GM18502 (cell line): Measurements from ENCODE around the gene ELAVL4.

Source experiments
- ATAC-seq: cut with Tn5 transposase; IDR thresholded peaks from one replicate; pipeline ENCODE4 v1.9.1; 2021; ENCODE audit warnings: mild to moderate bottlenecking; ENCODE audit not compliant: unreplicated experiment, poor library complexity

ELAVL4 gene

DNA sequence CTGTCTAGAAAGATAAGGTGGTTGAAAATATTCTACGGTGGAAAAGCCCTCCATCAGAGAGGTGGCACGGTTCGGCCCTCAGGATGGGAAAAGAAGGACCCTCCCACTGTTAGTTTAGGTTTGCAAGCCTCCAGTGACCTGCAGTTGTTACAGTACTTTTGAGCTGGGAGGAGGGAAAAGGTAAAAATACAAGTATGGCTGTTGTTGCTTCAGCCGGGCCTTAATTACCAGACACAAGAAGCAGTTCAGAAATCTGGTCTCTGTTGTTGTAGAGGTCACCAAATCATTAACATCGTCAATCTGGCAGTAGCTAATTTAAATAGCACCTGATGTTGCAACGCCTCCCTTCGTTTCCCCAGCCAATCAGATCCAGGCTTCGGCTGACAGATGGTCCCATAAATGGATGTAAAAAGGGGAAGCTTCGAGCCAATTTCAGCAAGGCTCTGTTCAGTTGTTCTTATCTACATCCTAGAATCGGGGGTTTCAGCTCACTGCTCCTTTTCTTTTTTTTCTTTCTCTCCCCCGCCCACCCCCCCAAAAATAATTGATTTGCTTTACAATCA, at the start of gene ELAVL4:
Gene ELAVL4, plus strand, starts transcription at position 424 of the 563 bp plus-strand sequence. CDS start 270 bp downstream, outside the sequence.
- ATAC-seq, result no peak

DNA sequence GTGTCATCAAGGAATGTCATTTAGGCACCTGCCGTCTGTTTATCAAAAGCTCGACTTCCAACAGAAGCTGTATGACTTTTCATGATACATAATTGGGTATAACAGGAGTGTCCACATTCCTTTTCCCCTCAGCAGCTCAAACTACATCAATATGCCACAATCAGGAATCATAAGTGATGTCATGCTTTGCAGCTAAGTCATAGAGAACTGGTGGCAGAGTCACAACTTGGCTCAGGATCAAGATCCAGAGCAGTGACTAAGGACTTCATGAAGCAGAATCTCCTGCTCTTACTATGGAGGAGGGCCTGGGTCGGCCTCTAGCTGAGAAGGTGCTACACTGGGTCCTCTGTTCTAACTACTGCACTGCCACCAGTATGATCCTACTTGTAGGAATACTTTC, 48.4 kb upstream of the ELAVL4 start:
- no peak for ATAC-seq

DNA sequence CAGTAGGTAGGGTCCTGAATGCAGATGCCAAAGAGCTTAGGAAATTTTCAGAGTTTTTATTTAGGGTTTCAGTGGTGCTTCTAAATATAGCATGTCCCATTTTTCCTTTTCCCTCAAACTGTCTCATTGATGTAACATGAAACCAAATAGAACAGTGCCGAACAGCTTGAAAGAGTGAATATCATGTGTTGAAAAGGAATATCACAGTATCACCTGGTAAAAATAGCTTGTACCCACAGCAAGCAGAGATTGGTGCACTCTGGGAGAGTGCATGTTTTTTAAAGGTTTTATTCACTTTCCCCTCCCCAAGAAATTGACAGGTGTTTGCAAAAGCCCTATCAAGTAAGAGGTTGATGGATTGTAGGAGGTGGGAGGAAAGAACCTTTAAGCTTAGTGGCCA, 41.9 kb upstream of the ELAVL4 start:
- no peak for ATAC-seq

DNA sequence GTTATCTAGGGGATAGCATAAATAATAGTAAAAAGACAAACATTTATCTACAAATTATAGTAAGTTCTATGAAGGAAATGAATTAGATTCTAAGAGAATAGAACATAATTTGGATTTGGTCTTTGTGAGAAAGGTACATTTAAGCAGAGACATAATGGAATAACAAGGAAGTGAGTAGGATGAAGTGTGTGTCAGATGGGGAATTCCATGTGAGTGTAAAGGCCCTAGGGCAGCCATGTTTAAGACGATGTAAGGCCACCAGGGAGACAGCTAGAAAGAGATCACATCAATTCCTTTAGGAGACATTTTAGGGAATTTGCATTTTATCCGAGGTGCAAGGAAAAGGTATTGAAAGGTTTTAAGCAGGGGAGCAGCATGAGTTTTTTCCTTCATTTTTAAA, 33.8 kb upstream of the ELAVL4 start:
- no peak for ATAC-seq

DNA sequence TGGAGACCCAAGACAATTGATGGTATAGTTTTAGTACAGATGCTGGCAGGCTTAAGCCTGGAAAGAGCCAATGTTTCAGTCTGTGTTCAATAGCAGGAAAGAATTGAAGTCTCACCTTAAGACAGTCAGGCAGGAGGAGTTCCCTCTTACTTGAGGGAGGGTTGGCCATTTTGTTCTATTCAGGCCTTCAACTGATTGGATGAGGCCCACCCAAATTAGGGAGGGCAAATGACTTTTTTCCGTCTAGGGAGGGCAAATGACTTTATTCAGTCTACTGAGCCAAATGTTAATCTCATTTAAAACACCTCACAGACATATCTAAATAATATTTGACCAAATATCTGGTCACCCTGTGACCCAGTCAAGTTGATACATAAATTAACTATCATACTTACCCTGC, 31.4 kb upstream of the ELAVL4 start:
- no peak for ATAC-seq

DNA sequence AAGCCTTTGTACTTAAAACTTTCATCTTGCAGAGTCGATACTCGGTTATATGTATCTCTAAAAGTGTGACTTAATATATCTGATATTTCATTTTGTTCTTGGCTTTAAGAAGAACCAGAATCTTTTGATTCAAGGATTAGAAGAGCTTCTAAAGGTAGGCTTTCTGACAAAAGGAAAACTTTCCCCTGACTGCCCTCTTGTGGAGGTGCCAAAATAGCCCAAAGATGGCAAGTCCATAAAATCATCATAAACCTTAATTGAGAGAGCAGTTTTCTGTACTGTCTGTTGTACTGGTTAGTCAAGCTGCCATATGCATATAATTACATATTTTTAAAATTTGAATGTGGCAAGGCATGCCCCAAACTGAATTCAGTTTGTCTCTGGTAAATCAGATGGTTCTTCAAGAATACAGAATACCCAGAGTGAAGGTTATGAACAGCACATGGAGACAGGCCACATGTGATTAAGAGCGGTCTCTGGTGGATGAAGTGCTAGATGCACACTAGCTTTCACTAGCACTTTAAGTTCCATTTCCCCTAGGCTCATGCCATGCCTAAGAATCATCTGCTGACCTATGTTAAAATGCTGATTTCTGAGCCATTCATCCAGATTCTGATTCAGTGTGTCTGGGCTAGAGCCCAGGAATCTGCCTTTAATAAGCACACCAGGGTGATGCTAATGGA, 27.7 kb upstream of the ELAVL4 start:
- ATAC-seq, result no peak

DNA sequence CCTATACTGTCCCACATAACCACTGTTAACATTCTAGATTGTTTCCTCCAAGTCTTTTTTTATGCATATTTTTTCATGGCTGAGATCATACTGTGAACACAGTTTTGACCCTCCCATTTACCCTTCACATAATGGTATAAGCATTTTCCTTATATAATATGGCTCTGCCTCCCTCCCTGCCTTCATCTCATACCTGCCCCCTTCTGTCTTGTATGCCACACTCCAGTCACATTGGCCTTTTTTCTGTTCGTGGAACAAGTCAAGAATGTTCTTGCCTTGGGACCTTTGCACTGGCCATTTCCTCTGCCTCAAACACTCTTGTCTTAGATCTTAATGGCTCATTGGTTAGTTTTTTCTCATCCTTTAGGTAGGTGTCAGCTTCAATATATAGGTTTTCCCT, 24.3 kb upstream of the ELAVL4 start:
- ATAC-seq, result no peak

DNA sequence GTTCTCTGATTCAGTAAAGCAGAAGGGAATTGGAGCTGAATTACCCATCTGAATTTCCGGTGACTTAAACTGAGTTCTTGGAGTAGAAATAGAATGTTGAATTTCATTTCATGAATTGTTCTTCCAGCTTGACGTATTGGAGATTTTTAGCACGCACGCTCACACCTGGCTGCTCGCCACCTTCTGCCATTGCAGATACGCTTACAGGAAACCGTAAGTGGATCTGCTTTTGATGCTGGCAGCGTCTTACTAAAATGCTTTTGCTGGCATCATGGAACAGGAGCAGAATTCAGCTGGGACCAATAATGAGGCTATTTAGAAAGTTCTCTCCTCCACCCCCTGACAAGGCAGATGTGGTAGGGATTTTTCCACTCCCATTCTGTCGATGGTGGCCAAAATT, 17.7 kb upstream of the ELAVL4 start:
- ATAC-seq, result no peak

DNA sequence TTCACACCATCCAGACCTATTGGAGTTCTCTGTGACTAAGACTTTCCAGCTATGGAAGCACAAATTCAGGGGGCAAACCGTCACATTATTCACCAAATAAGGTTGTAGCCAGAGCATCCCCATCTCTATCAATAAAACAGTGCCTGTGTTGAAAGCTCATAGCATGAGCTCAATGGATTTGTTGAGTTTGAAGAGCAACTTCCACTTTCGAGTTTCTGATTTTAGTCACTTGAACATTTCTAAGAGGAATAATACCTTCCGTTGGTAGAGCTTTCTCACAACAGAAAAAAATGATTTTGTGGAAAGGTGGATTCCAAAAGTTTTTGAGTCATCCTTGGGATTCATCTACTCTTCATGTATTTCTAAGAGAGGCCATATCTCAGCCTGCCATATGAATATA, 13.0 kb upstream of the ELAVL4 start:
- ATAC-seq, result no peak

DNA sequence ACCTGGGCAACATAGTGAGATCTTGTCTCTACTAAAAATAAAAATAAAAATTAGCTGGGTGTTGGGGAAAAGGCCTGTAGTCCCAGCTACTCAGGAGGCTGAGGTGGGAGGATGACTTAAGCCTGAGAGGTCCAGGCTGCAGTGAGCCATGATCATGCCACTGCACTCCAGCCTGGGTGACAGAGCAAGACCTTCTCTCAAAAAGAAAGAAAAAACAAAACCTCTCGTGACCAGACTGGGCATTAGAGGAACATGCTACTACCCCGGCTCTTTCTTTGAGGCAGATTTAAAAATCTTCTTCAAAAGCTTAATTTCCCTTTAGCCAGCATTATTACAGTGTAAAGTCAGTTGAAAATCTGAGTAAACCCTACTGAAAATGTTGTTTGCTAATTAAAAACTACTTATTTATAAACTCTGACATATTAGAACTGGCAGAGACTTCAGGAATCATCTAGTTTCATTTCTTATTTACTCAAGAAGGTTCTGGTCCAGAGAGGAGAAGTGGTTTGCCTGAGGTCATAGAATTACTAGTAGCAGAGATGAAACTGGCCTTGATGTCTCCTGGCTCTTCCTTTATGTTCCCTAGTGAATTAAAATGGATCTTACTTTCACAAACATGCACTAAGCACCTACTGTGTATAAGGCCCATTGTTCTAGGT, 11.6 kb upstream of the ELAVL4 start:
- no peak for ATAC-seq

DNA sequence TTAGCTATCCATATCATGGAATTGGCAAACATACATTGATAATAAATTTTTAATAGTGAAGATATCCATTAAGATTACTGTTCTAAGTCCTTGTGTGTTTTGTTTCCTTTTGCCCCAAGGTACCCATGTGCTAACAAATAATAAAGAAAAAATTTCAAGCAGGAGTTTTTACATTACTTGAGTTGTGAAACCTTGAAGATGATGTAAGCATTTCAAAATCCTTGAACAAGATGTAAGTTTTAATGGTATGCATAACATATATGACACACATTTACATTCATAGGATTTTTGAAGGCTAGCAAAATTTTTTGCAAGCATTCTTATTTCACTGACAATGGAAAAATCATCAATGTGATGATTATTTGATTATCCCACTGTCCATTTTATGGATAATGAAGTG, 10.9 kb upstream of the ELAVL4 start:
- no peak for ATAC-seq

DNA sequence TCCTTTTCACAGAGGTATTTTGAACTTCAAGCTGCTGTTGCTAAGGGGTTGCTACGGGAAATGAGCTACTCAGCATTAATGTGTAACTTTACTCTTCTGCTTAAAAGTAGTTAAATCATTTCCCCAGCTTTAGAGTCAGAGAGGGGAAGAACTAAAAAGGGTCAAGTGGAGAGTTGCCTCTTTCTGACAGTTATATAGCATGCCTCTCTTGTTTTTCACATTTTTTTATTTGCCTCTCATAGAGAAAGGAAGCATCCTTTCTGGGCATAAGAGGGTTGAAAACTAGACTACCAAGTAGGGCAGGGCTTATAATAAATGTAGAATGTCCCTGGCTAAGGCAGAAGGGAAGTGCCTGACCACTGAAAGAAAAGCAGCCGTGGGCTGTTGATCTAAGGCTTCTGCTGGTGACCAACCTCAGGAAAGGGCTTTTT, 10.1 kb upstream of the ELAVL4 start:
- no peak for ATAC-seq

DNA sequence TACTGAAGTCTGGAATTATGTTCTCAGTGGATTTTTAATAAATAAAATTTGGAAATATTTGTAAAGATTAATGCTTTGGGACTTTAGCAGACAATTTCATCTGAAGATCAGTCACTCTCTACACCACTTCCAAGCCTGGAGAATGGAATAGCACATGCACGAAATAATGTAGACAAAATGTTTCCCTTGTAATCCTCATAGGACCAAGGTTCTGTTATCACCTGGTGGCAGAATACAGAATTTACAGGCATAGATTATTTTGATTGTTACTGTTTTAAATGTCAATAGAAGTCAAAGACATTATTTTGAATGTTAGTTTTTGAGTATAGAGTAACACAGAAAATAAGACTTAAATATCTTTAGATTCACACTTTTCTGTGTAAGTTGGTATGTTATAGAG, 9.1 kb upstream of the ELAVL4 start:
- ATAC-seq, result no peak

DNA sequence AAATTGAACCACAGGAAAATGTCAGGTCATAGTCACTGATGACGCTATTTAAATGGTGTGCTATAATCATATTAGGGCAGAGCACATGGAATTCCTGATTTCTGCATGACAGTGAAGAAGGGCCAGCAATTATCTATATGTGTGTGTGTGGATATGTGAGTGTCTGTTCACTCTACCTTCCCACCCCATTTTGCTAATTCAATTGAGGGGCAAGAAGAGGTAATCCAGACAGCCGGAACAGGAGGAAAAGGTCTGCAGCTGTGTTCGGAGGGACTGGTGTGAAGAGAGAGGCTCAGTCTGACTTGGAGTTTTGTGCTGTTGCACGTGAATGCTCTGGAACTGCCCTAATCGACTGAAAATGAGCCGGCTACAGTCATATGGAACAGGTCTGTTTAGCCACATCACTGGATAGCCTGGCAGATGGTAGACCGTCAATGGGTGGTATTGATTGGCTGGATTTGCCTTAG, 5.1 kb upstream of the ELAVL4 start:
- no peak for ATAC-seq

DNA sequence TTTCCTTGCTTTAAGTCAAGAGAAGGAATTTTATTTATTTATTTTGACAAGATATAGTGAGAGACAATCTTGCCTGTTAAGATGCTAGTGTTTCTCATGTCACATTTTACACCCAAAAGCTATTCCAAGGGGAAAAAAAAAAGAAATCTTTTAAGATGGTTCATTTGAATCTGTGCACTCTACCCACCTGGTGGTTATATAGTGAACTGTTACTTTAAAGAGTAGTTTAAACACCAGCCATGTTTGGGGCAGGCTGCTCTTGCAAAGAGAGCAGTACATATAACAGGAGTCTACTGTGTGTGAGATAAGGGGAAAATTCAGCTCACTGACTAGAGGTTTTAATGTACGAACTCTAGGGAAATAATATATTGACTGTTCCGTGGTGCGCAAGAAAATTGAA, 3.3 kb upstream of the ELAVL4 start:
- ATAC-seq, result no peak

DNA sequence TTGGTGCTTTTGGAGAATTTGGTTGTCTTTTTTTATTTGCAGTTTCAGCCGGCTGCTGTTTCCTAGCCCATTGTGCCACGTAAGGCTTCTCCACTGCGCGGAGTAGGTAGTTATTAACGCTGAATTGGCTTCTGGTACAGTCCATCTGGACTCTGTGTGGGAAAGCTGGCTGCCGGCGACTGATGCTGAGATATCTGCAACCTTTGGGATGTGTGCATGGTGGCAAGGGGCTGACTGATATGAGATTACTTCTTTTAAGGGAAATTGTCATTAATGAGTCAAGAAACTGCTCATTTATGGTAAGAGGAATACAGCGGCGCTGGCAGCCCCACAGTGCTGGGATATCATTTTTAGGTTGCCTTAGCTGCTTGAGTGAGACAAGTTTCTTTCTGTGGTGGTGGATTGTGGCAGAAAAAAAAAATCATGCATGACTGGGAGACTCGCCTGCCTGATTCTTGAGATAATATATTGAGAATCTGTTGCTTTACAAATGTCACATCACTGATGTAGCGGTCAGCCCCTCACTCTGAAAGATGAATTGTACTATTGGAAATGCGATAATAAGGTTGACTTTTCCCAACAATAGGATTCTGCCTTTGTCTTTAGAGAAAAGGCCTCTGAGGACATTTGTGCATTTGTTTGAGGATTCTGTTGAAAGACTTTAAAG, 2.5 kb upstream of the ELAVL4 start:
- no peak for ATAC-seq

DNA sequence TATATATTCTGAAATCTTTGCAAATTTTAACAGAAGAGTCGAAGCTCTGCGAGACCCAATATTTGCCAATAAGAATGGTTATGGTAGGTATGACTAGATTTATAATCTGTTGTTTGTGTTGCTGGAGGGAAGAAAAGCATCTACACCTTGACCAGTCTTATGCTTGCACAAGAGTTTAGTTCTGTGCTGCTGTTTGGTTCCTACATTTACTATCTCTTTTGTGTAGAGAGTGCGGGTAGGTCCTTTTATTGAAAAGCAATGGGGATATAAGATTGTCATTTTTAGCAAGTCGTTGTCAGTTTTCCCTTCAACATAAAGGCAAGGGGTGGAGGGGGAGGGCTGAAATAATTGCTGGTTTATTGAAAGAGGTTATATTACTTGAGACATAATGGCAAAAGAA, 396 bp downstream of the ELAVL4 start:
- no peak for ATAC-seq

DNA sequence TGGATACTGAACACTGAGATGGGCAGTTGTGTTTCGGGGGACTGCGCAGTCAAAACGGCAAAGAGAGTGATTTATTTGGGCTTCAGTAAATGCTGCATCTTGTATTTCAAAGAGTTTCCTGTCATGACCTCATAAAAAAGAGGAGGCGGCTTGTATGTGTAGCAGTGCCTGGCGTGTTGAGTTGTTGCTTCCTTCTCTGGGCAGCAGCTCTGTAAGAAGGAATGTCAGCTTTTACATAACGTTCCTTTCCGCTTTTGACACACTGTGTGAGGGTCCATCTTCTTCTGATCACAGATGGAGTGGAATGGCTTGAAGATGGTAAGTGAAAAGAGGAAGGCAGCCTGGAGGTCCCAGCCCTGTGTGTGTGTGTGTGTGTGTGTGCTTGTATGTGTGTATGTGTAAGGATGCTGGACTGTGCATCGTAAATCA, 941 bp downstream of the ELAVL4 start:
- no peak for ATAC-seq

DNA sequence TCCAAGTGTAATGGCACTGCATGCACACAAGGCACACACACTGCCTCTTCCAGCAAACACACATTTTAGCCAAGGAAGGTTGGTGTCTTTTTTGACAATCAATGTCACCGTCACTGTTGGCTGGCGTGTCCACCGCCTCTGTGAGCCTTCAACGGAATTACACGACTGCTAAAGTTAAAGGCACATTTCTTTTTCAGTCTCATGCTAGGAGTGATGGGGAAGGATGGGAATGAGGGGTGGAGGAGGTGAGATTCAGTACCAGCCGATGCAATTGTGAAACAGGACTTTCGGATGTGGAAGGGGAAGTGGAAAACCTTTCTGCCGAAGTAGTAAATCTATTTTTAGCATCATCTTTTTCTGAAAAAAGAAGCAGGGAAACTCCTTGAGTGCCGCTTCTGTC, 1.4 kb downstream of the ELAVL4 start:
- ATAC-seq, result no peak

DNA sequence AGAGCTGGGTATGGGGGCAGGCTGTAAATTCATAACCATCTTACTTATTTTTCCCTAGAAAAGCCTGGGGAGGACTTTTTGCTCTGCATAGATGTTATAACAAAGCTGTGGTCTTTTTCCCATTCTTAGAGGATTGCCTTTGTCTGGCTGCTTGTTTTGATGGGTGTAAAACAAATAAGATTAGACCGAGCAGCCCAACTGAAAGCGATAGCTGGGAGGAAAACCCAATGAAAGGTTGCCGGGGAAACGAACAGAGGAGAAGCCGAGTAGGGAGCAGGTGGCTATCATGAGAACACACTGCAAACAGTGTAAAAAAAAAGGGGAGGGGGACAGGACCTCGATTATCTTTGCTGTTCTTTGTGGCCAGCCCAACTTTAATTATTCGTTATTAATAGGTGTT, 1.9 kb downstream of the ELAVL4 start:
- ATAC-seq, result no peak

DNA sequence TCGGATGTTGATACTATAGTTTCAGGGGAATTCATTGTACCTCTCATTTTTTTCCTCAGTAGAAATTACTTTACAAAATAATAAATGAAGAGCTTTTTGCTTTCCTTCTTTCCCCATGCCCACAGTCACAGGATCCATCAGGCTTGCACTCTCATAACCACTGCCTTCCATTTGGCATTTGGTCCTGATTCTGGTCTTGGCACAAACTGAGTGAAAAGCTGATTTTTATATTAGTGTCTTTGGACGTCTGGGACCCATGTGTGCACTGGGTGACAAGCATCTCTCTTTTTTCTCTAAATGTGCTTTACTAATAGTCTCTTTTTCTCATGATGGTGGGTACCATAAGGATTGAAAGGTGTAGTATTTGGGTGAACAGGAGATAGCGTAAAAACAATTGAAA, 2.8 kb downstream of the ELAVL4 start:
- ATAC-seq, result no peak
